HK-2 (cell line): ENCODE data around the gene CACNG1.

Experiments
- DNase-seq: peaks from one replicate; pipeline ENCODE4 v3.0.0-alpha.2; 2018; ENCODE audit not compliant: unreplicated experiment

Gene CACNG1

GRCh38 chr17:67051155-67051538 lies 6.8 kb downstream of the CACNG1 start:
- DNase-seq: no peak

- no peak for DNase-seq
Measured at GRCh38 chr17:67051837-67052236, 7.5 kb downstream of the CACNG1 start.

- DNase-seq: no peak
Measured at GRCh38 chr17:67052720-67053437, 8.5 kb downstream of the CACNG1 start.

- no peak for DNase-seq
Measured at GRCh38 chr17:67053438-67054000, 9.2 kb downstream of the CACNG1 start.

GRCh38 chr17:67054011-67054591 lies 9.7 kb downstream of the CACNG1 start:
- DNase-seq: no peak

DNA sequence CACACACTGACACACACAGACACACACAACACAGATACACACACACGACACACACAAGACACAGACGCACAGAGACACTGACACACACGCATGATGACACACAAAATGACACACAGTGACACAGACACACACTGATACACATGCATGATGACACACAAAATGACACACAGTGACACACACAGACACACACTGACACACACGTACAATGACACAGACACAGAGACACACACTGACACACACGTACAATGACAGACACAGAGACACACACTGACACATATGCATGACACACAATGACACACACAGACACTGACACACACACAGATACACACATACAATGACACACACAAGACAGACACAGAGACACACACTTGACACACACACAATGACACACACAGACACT lies 10.3 kb downstream of the CACNG1 start:
- no peak for DNase-seq

- no peak for DNase-seq
Measured at GRCh38 chr17:67055041-67055443, 10.7 kb downstream of the CACNG1 start.

DNA sequence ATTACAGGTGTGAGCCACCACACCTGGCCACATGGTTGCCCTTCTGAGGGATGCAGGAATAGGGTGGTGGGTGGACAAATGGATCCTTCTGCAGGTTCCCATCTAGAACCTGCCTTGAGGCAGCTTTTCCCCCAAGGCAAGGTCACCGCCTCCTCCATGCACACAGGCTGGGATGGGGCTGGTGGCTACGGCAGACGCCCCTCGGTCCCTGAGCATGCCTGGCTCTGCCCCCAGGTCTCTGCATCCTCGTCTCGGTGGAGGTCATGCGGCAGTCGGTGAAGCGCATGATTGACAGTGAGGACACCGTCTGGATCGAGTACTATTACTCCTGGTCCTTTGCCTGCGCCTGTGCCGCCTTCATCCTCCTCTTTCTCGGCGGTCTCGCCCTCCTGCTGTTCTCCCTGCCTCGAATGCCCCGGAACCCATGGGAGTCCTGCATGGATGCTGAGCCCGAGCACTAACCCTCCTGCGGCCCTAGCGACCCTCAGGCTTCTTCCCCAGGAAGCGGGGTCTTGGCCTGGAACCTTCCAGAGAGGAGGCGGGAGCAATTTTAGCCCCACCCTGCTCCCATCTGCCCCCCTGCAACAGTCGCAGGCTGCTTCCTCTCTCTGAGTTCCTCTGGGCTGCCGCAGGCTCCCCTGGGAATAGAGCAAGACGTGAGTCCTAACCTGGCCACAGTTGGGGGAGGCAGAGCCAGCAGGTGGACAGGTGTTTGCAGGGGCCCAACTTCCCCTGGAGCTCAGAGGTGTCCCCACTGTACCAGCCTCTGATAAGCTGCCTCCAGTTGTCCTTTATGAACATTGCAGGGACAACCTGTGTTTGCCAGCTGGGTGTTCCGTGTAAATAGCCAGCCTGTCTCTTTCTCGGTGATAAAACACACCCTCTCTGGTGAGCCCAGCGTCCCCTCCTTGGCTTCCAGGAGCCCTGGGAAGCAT lies 11.7 kb downstream of the CACNG1 start:
- DNase-seq: no peak

DNA sequence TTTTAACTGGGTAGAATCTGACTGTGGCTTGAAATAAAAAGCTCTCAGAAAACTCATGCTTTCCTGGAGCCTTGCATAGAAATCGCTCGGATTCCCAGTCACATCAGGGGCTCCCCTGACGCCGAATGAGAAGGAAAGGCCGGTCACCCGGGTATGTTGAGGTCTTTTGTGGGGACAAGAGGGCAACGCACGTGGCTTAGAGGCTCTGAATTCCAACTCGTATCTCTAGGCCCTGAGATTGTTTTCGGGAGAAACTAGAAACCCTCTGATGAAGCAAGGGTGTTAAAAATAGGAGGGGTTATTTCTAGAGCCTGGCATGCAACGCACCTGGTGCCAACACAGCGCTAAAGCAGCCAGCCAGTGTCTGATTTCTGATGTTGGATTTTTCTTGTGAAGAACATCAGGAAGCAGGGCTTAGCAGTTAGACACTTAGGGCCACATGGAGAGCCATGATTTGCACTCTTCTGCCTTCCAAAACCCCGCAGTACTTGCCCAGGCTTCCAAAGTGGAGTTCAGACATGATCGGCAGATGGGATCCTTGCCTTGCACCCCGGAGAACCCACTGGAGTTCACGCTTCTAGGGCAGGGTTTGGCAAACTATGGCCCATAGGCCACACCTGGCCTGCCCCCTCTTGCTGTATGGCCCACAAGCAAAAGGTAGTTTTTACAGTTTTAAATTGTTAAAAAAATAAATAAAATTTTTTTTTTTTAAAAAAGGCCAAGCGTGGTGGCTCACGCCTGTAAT lies 12.6 kb downstream of the CACNG1 start:
- DNase-seq: no peak

GRCh38 chr17:67058036-67058435 lies 13.7 kb downstream of the CACNG1 start:
- no peak for DNase-seq

DNA sequence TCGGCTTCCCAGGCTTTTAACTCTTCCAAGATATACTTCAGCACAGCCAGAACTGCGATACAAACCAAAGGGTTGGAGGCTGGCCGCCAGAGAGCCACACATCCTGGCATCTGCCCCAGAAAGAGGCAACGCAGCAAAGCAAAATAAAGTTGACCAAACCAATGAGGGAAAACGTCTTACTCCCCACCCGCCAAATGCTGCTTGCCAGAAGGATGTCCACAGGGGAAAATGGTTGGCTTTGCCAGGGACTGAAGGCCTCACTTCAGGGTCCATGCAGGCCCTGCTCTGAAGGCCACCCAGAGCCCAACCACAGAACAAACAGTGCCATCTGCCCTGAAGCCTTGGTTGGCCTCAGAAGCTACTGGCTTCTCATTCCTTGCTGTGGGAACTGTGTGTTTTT lies 15.0 kb downstream of the CACNG1 start:
- no peak for DNase-seq

DNA sequence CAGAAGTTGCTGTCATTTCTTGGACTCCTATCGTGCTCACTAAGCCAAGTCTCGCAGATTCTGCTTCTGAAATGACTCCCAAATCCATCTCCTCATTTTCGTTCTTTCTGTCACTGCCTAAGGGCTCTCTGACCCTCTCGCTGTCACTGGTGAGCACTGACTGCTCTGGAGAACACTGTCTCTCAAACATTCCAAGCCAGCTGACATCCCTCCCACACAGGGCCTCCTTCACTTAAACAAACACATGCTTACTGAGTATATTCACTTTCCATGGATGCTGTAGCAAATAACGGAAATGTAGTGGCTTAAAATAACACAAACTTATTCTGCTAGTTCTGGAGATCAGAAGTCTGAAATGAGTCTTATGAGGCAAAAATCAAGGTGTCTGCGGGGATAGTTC lies 18.8 kb downstream of the CACNG1 start:
- no peak for DNase-seq

DNA sequence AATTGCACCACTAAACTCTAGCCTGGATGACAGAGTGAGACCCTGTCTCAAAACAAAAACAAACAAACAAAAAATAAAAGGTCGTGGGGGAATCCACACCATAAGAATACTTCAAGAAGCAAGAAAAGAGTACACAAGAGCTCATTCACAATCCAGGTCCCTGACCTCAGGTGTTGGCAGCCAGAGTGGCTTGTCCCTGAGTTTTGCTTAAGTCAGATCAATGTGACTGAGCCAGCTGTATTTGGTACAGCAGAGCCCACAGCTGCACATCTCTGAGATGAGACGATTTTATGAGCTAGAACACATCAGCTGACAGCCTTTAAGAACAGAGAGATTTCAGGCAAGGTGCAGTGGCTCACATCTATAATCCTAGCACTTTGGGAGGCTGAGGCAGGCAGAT lies 22.4 kb downstream of the CACNG1 start:
- no peak for DNase-seq

GRCh38 chr17:67067571-67068482 lies 23.5 kb downstream of the CACNG1 start:
- no peak for DNase-seq

- no peak for DNase-seq
Measured at GRCh38 chr17:67068999-67069398, 24.6 kb downstream of the CACNG1 start.

GRCh38 chr17:67069603-67070136 lies 25.3 kb downstream of the CACNG1 start:
- no peak for DNase-seq

- no peak for DNase-seq
Measured at GRCh38 chr17:67071595-67071994, 27.2 kb downstream of the CACNG1 start.

DNA sequence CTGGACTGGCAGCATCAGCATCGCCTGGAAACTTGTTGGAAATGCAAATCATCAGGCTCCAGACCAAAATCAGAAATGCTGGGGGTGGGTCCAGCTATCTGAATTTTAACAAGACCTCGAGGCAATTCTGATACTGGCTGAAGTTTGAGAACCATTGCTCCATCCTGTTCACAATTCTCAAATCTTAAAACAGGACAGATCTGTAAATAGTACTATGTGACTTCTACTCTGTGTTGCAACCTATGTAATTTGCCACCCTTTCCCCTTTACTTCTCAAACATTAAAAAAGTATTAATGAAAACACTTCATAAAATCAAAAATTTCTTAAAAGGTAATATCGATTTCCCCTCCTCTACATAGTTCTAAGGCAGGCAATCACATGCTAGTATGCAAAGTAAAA lies 28.5 kb downstream of the CACNG1 start:
- no peak for DNase-seq

- DNase-seq: no peak
Measured at GRCh38 chr17:67074781-67075180, 30.4 kb downstream of the CACNG1 start.

DNA sequence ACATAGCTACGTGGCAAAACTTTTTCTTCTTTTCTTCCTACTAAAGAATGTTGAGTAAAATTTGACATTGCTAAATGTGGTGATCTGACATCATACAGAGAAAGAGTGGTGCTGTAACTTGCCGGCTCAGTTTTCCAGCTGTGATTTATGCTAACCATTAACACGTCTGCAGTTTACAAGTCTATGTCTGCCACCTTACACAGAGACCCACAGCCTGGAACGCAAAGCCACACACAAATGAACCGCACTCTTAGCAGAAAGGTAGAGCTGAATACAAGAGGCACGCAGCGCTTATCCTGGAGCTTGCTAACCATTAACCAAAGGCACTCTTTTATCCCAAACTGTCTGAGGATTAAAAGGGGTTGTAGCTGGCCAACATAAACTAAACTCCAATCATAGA lies 31.9 kb downstream of the CACNG1 start:
- DNase-seq: no peak
